Ovary (tissue), 9 donors: ENCODE results near the gene FUS. TPM values are rescaled to one million over a fixed set of nuclear protein-coding genes. Genes with fewer than 3 reads are reported as not detected.
"Not testable (repeated sequence)": the region's sequence is repeated elsewhere in the genome, so short reads cannot be mapped to it uniquely, and the experiment has no call there.

Source experiments
- DNase-seq, 5 donors: peaks; one replicate each; pipeline ENCODE4 v3.0.0-alpha.2; 2019 to 2020
- H3K27ac ChIP-seq, 2 donors: fragments of 200-600 bp; one replicate each; pipeline versions ENCODE4 v1.5.1 to v1.8.0; 2019 to 2022
- H3K27me3 ChIP-seq: fragments of 200-600 bp; one replicate; pipeline ENCODE4 v1.8.0; 2022
- H3K36me3 ChIP-seq: fragments of 200-600 bp; sonication (generic); one replicate; pipeline ENCODE4 v1.5.1; 2019
- H3K4me1 ChIP-seq: one replicate; pipeline ENCODE4 v1.8.1; 2013; ENCODE audit warnings: mild to moderate bottlenecking, moderate library complexity; ENCODE audit not compliant: insufficient read depth
- H3K4me3 ChIP-seq: fragments of 200-600 bp; sonication (generic); one replicate; pipeline ENCODE4 v1.5.1; 2017
- H3K9me3 ChIP-seq, 2 donors: fragments of 200-600 bp in 1 of 2; sonication (generic) in 1 of 2; one replicate each; pipeline versions ENCODE4 v1.5.1 to v1.8.1; 2013 to 2019; ENCODE audit warnings: mild to moderate bottlenecking in 1 of 2, moderate library complexity in 1 of 2
- EP300 ChIP-seq: sonication (generic); formaldehyde crosslinking; IDR thresholded peaks from one replicate; pipeline ENCODE4 v1.6.1; 2017; ENCODE audit warnings: antibody characterized with exemption
- POLR2A ChIP-seq: fragments of 450-650 bp; IDR thresholded peaks from one replicate; pipeline ENCODE4 v1.6.1; 2017; ENCODE audit warnings: antibody characterized with exemption, mild to moderate bottlenecking, moderate library complexity
- WGBS, 3 donors: extraction: QIAGEN DNeasy Blood & Tissue Kit in 1 of 3; methylation state at CpG; one replicate each; pipeline versions ENCODE4 v1.1.5 to v1.1.7; 2013 to 2017; 5-methylcytosine and 5-hydroxymethylcytosine counted together
- intact Hi-C, 4 donors: fragments of 100-400 bp; cut with DNase I; formaldehyde crosslinking; loops; one replicate each; pipeline versions ENCODE4 v1.11.0 to v1.15.1; 2022 to 2023
- polyA plus RNA-seq, 2 donors: library from polyadenylated mRNA; stranded (reverse); fragments of 200-250 nt in 1 of 2; fragments of 350-450 nt in 1 of 2; fragmentation: Illumina TruSeq in 1 of 2; extraction: RNeasy Lipid Tissue Mini Kit (QIAGEN cat#74804) in 1 of 2; gene quantifications; one replicate each; pipeline ENCODE4 v1.2.3, GENCODE V29; 2013 to 2014
- total RNA-seq, 7 donors: library from RNA; depleted of rRNA in 2 of 7; stranded (reverse); fragments of >200 nt in 2 of 7; fragmentation: NEBNext Ultra II Directional in 3 of 7; extraction: Animal tissue kit (Norgen Biotek cat#: 25700) in 3 of 7; gene quantifications; one replicate each; pipeline versions ENCODE4 v1.1.0 to v1.2.4, GENCODE V29; 2016 to 2023
- TF ChIP-seq, protein P1 (sequence below), 3 donors: fragments of 450-650 bp in 2 of 3; fragments of 200-600 bp in 1 of 3; IDR thresholded peaks; one replicate each; pipeline versions ENCODE4 v1.5.1 to v1.8.0; 2016 to 2022; ENCODE audit warnings: antibody characterized with exemption in 3 of 3, mild to moderate bottlenecking in 1 of 3
- donor health status: DM: no; HTN: no; CAD: no; lungs with moderate emphysema.
- donor health status: DM: no; HTN: no; CAD: no.
- donor health status: Bipolar disorder and iron deficiency.
- donor health status: DM: yes; HTN: yes; CAD: no.
- donor health status: DM: no; HTN: no; CAD: no.
- donor health status: DM: yes; HTN: yes; CAD: no.

Gene FUS
- total and polyA plus RNA-seq, 9 donors: 62.2 to 469 (median 355) TPM

- peak; percentile 48 to 75 (median 68) for DNase-seq
- Histone ChIP-seq H3K9me3 (no peaks in the 10 kb centered on the region), H3K4me1 (peaks cover 7% of the 10 kb centered on the region), H3K27ac (no peak overlapping the region), H3K4me3 (peak overlapping the region; percentile 49), H3K36me3 (no peaks in the 10 kb centered on the region), H3K27me3 (no peaks in the 10 kb centered on the region)
- TF ChIP-seq EP300 (no peak), POLR2A (no peak)
- TF ChIP-seq, protein P1, sequence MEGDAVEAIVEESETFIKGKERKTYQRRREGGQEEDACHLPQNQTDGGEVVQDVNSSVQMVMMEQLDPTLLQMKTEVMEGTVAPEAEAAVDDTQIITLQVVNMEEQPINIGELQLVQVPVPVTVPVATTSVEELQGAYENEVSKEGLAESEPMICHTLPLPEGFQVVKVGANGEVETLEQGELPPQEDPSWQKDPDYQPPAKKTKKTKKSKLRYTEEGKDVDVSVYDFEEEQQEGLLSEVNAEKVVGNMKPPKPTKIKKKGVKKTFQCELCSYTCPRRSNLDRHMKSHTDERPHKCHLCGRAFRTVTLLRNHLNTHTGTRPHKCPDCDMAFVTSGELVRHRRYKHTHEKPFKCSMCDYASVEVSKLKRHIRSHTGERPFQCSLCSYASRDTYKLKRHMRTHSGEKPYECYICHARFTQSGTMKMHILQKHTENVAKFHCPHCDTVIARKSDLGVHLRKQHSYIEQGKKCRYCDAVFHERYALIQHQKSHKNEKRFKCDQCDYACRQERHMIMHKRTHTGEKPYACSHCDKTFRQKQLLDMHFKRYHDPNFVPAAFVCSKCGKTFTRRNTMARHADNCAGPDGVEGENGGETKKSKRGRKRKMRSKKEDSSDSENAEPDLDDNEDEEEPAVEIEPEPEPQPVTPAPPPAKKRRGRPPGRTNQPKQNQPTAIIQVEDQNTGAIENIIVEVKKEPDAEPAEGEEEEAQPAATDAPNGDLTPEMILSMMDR (IDR thresholded peaks at IDR 0.05): no peak
- intact Hi-C loops: loop anchor here in 1 of 4 donors (2.0 kb wide), 1 partner anchor 158 kb away; the partner anchor contains the start of gene HSD3B7
- 46 to 49% (median 47%) methylated on average over 15 to 22 of the region's 22 CpGs for WGBS, 3 donors
Measured at GRCh38 chr16:31143011-31143693, 36.8 kb upstream of the FUS start.

DNA sequence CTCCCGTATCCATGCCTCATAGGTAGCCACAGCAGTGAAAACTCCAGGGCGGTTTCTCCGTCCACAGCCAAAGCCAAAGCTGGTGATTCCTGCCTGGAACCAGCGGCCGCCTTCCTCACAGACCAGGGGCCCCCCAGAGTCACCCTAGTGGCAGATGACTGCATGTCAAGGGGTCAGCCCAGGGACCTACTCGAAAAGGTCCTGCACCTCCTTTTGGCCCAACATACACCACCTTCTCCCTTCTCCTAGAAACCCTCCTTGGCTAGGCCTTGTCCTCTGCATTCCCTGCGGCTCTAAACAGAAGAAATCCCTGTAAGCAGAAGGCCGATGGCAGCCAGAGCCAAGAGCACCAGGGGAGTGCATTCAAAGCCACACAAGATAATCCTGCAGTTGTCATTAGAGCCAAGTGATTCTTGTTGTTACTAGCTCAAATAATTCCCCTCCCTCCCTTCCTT is 36.2 kb upstream of the FUS start:
- DNase-seq: peak in 1 of 5 donors; percentile 37
- WGBS, 3 donors: 88 to 91% (median 89%) methylated on average over 8 of the region's 8 CpGs
- Histone ChIP-seq H3K4me1 (peaks cover 7% of the 10 kb centered on the region), H3K27ac (no peak overlapping the region), H3K36me3 (no peaks in the 10 kb centered on the region), H3K9me3 (no peaks in the 10 kb centered on the region), H3K27me3 (no peaks in the 10 kb centered on the region), H3K4me3 (no peak overlapping the region)
- intact Hi-C loops: loop anchor here in 1 of 4 donors (2.0 kb wide), 1 partner anchor 159 kb away; the partner anchor contains the start of gene HSD3B7
- TF ChIP-seq, protein P1 (IDR thresholded peaks at IDR 0.05): no peak
- no peak for TF ChIP-seq EP300
- no peak for TF ChIP-seq POLR2A

GRCh38 chr16:31144418-31144817 is 35.5 kb upstream of the FUS start:
- H3K9me3 ChIP-seq, H3K27ac ChIP-seq, DNase-seq, H3K4me1 ChIP-seq, H3K27me3 ChIP-seq, H3K36me3 ChIP-seq, H3K4me3 ChIP-seq, intact Hi-C loops: not testable (repeated sequence)
- 73 to 80% (median 77%) methylated on average over 7 of the region's 7 CpGs for WGBS, 3 donors

DNA sequence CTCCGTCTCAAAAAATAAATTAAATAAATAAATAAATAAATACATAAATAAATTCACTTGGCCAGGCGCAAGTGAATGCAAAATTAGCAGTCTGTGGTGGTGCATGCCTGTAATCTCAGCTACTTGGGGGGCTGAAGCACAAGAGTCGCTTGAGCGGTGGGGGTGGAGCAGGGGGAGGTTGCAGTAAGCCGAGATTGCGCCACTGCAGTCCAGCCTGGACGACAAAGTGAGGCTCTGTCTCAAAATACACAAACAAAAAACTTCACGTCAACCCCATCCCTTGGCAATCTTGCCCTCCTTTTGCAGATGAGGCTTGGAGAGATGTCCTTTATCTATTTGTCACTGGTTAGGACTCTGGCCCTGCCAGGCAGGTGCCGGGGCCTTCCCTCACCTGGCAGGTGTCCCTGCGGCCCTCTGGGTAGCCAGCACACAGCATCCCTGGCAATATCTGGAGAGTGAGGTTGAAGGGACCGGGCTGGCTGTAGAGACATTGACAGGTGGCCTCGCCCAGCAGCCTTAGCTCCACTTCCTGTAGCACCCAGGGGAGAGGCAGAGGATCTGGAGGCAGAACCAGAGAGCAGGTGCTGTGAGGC is 34.4 kb upstream of the FUS start:
- peaks cover 7% of the 10 kb centered on the region for H3K4me1 ChIP-seq
- no peak overlapping the region for H3K4me3 ChIP-seq
- no peaks in the 10 kb centered on the region for H3K27me3 ChIP-seq
- H3K36me3 ChIP-seq: no peaks in the 10 kb centered on the region
- TF ChIP-seq POLR2A (no peak), EP300 (no peak)
- TF ChIP-seq, protein P1 (IDR thresholded peaks at IDR 0.05): no peak
- intact Hi-C loops: no loop called here
- no peaks in the 10 kb centered on the region for H3K9me3 ChIP-seq
- DNase-seq: no peak
- WGBS, 3 donors: 66 to 69% (median 67%) methylated on average over 12 of the region's 12 CpGs
- no peak overlapping the region for H3K27ac ChIP-seq

- no peak for DNase-seq
- H3K4me3 ChIP-seq: no peak overlapping the region
- no peaks in the 10 kb centered on the region for H3K27me3 ChIP-seq
- peaks cover 2% of the 10 kb centered on the region for H3K4me1 ChIP-seq
- no peaks in the 10 kb centered on the region for H3K36me3 ChIP-seq
- no peak overlapping the region for H3K27ac ChIP-seq
- H3K9me3 ChIP-seq: no peaks in the 10 kb centered on the region
- TF ChIP-seq EP300: no peak
- TF ChIP-seq, protein P1 (IDR thresholded peaks at IDR 0.05): no peak
- no peak for TF ChIP-seq POLR2A
- 89 to 94% (median 90%) methylated on average over 3 of the region's 3 CpGs for WGBS, 3 donors
- intact Hi-C loops: no loop called here
Measured at GRCh38 chr16:31147574-31147973, 32.4 kb upstream of the FUS start.
